H1 (cell line): ENCODE results near the gene SPECC1. TPM values are rescaled to one million over a fixed set of nuclear protein-coding genes. Genes with fewer than 3 reads are reported as not detected.

Experiments used
- CTCF ChIA-PET: fragments of 300-600 bp; sonication (Branson Sonifier 250); formaldehyde crosslinking; loops from one replicate; lab custom pipeline; 2021; ENCODE audit not compliant: partially characterized antibody; lab: Charles Lee
- POLR2A ChIA-PET: fragments of 300-600 bp; sonication (Branson Sonifier 250); formaldehyde crosslinking; loops from one replicate; lab custom pipeline; 2021; ENCODE audit warnings: inconsistent platforms; ENCODE audit not compliant: partially characterized antibody; lab: Charles Lee
- DNase-seq, 2 experiments: peaks; one replicate each; pipeline versions ENCODE4 v3.0.0 to v3.0.0-alpha.2; 2010 to 2022; ENCODE audit warnings: low spot score in 2 of 2, low read depth in 1 of 2, mixed read lengths in 1 of 2
- FAIRE-seq: peaks from 2 replicates; lab custom pipeline; 2011; peaks lifted over from hg19 to GRCh38; lab: Jason Lieb, UNC
- H2AFZ ChIP-seq: 2 replicates; pipeline ENCODE4 v1.8.1; 2012; ENCODE audit warnings: low read length, inconsistent platforms
- H2AK5ac ChIP-seq: 2 replicates; pipeline ENCODE4 v1.6.1; 2013; ENCODE audit warnings: low read depth, low read length
- H2BK120ac ChIP-seq: replicated peaks from 2 replicates; pipeline ENCODE3; 2013; ENCODE audit warnings: low read depth, low read length, inconsistent platforms
- H2BK12ac ChIP-seq: 2 replicates; pipeline ENCODE4 v1.6.1; 2013; ENCODE audit warnings: low read depth, low read length
- H2BK15ac ChIP-seq: 2 replicates; pipeline ENCODE4 v1.6.1; 2013; ENCODE audit warnings: low read length
- H2BK20ac ChIP-seq: 2 replicates; pipeline ENCODE4 v1.6.1; 2013; ENCODE audit warnings: low read length
- H2BK5ac ChIP-seq: 2 replicates; pipeline ENCODE4 v1.6.1; 2013; ENCODE audit warnings: low read depth, low read length
- H3K14ac ChIP-seq: 2 replicates; pipeline ENCODE4 v1.6.1; 2013; ENCODE audit warnings: inconsistent platforms; ENCODE audit not compliant: insufficient read length
- H3K18ac ChIP-seq: 2 replicates; pipeline ENCODE4 v1.6.1; 2013; ENCODE audit warnings: low read length; ENCODE audit errors: extremely low read depth
- H3K23ac ChIP-seq: 2 replicates; pipeline ENCODE4 v1.6.1; 2013; ENCODE audit warnings: inconsistent platforms; ENCODE audit not compliant: insufficient read length
- H3K23me2 ChIP-seq: 2 replicates; pipeline ENCODE4 v1.6.1; 2013; ENCODE audit warnings: low read depth, low read length
- H3K27ac ChIP-seq: 2 replicates; pipeline ENCODE4 v1.6.1; 2011; ENCODE audit warnings: low read depth, low read length, inconsistent platforms
- H3K27me3 ChIP-seq, 4 experiments: replicated peaks in 1 of 4; 1 replicate in 1 of 4; 2 replicates in 3 of 4; pipeline versions ENCODE4 v1.6.1 to v1.8.1; 2011 to 2013; ENCODE audit warnings: low read length in 3 of 4, mild to moderate bottlenecking in 3 of 4, inconsistent platforms in 2 of 4, mixed read lengths in 2 of 4, moderate library complexity in 1 of 4; ENCODE audit not compliant: control insufficient read depth in 3 of 4, insufficient read depth in 3 of 4; ENCODE audit errors: extremely low read depth in 1 of 4
- H3K36me3 ChIP-seq, 4 experiments: 2 replicates each; pipeline versions ENCODE4 v1.6.1 to v1.8.1; 2011 to 2013; ENCODE audit warnings: mild to moderate bottlenecking in 4 of 4, low read length in 3 of 4, moderate library complexity in 2 of 4, control low read depth in 1 of 4, inconsistent platforms in 1 of 4; ENCODE audit not compliant: insufficient read depth in 4 of 4, control insufficient read depth in 2 of 4
- H3K4ac ChIP-seq: replicated peaks from 2 replicates; pipeline ENCODE3; 2013; ENCODE audit warnings: low read length, low read depth, mixed read lengths, inconsistent platforms; ENCODE audit not compliant: insufficient read length
- H3K4me1 ChIP-seq, 4 experiments: replicated peaks in 1 of 4; 1 replicate in 1 of 4; 2 replicates in 3 of 4; pipeline versions ENCODE4 v1.6.1 to v1.8.1; 2011 to 2013; ENCODE audit warnings: low read length in 3 of 4, inconsistent platforms in 2 of 4, mixed read lengths in 1 of 4; ENCODE audit not compliant: insufficient read depth in 4 of 4, control insufficient read depth in 3 of 4
- H3K4me2 ChIP-seq, 2 experiments: 2 replicates each; pipeline versions ENCODE4 v1.6.1 to v1.8.1; 2011 to 2013; ENCODE audit warnings: low read depth in 2 of 2, low read length in 2 of 2, control low read depth in 1 of 2, inconsistent platforms in 1 of 2, mild to moderate bottlenecking in 1 of 2; ENCODE audit not compliant: insufficient read depth in 1 of 2
- H3K4me3 ChIP-seq, 4 experiments: fragments of 200-600, 300-600 bp in 1 of 4; sonication (generic), shearing (Covaris generic), sonication (Bioruptor Twin) in 1 of 4; 2 replicates each; pipeline versions ENCODE4 v1.5.1 to v1.8.1; 2011 to 2016; ENCODE audit warnings: low read length in 4 of 4, low read depth in 3 of 4, control low read depth in 2 of 4, inconsistent platforms in 2 of 4, mild to moderate bottlenecking in 2 of 4, mixed read lengths in 1 of 4, moderate library complexity in 1 of 4; ENCODE audit not compliant: insufficient read depth in 2 of 4; ENCODE audit errors: extremely low read depth in 1 of 4
- H3K56ac ChIP-seq: replicated peaks from 2 replicates; pipeline ENCODE3; 2013; ENCODE audit warnings: low read depth, mild to moderate bottlenecking, mixed read lengths, low read length, inconsistent platforms; ENCODE audit not compliant: insufficient read length
- H3K79me1 ChIP-seq: 2 replicates; pipeline ENCODE4 v1.6.1; 2013; ENCODE audit warnings: low read depth, low read length, control low read depth
- H3K79me2 ChIP-seq, 2 experiments: 2 replicates each; pipeline versions ENCODE4 v1.6.1 to v1.8.1; 2012 to 2013; ENCODE audit warnings: low read length in 2 of 2, mild to moderate bottlenecking in 2 of 2, inconsistent platforms in 1 of 2; ENCODE audit not compliant: insufficient read depth in 2 of 2, control insufficient read depth in 1 of 2
- H3K9ac ChIP-seq, 4 experiments: replicated peaks in 1 of 4; 1 replicate in 1 of 4; 2 replicates in 3 of 4; pipeline versions ENCODE4 v1.6.1 to v1.8.1; 2011 to 2013; ENCODE audit warnings: low read depth in 3 of 4, low read length in 3 of 4, control low read depth in 2 of 4, mild to moderate bottlenecking in 2 of 4, moderate library complexity in 2 of 4, inconsistent platforms in 1 of 4; ENCODE audit errors: extremely low read depth in 1 of 4
- H3K9me3 ChIP-seq, 2 experiments: 2 replicates each; pipeline versions ENCODE4 v1.6.1 to v1.8.1; 2012 to 2013; ENCODE audit warnings: mild to moderate bottlenecking in 2 of 2, moderate library complexity in 2 of 2, control low read depth in 1 of 2, inconsistent platforms in 1 of 2, low read depth in 1 of 2, low read length in 1 of 2, mixed read lengths in 1 of 2; ENCODE audit not compliant: insufficient read depth in 2 of 2
- H4K20me1 ChIP-seq, 2 experiments: replicated peaks in 1 of 2; 2 replicates each; pipeline versions ENCODE3 to v1.8.1; 2011 to 2013; ENCODE audit warnings: inconsistent platforms in 2 of 2, low read length in 2 of 2, mild to moderate bottlenecking in 1 of 2; ENCODE audit not compliant: insufficient read depth in 2 of 2, control insufficient read depth in 1 of 2
- H4K5ac ChIP-seq: 2 replicates; pipeline ENCODE4 v1.6.1; 2013; ENCODE audit warnings: low read length, low read depth, mixed read lengths, inconsistent platforms; ENCODE audit not compliant: insufficient read length
- H4K8ac ChIP-seq: 2 replicates; pipeline ENCODE4 v1.8.0; 2013; ENCODE audit warnings: mild to moderate bottlenecking, moderate library complexity, low read length, inconsistent platforms; ENCODE audit not compliant: insufficient read depth; ENCODE audit errors: extremely low read depth
- H4K91ac ChIP-seq: replicated peaks from 2 replicates; pipeline ENCODE3; 2013; ENCODE audit warnings: low read length, mixed read lengths, inconsistent platforms; ENCODE audit not compliant: insufficient read length
- WGBS, 2 experiments: shearing (Covaris generic) in 1 of 2; methylation state at CpG; one replicate each; pipeline versions ENCODE4 v1.1.6 to v1.1.7; 2013 to 2015; ENCODE audit warnings: low lambda C conversion rate in 2 of 2, mixed read lengths in 2 of 2, inconsistent platforms in 1 of 2, low coverage in 1 of 2, missing lambda C conversion rate in 1 of 2; ENCODE audit not compliant: insufficient replicate concordance in 2 of 2, insufficient coverage in 1 of 2, insufficient read length in 1 of 2; ENCODE audit errors: extremely low coverage in 1 of 2, missing lambda C conversion rate in 1 of 2; 5-methylcytosine and 5-hydroxymethylcytosine counted together
- polyA plus RNA-seq, 7 experiments: library from polyadenylated mRNA; depleted of rRNA in 3 of 7; stranded (reverse) in 5 of 7; unstranded in 2 of 7; fragments of >200 nt in 5 of 7; fragments of 200-250 nt in 2 of 7; gene quantifications; 1 replicate in 5 of 7; 2 replicates in 1 of 7; 4 replicates in 1 of 7; pipeline versions ENCODE4 v1.2.1 to v1.2.3, GENCODE V29; 2011 to 2013; ENCODE audit warnings: missing spikeins in 2 of 7, mixed read lengths in 2 of 7
- total RNA-seq: library from RNA; stranded (reverse); fragmentation: NEBNext Ultra II Directional; extraction: Animal tissue kit (Norgen Biotek cat#: 25700); gene quantifications from 2 replicates; pipeline ENCODE4 v1.2.1, GENCODE V29; 2021

SPECC1 gene
- total and polyA plus RNA-seq, 2 of the 8 experiments (the other 6 are each of a cell fraction or from before 2014, with no cell fraction given), result 35.8 to 87.9 TPM

GRCh38 chr17:20145567-20145966 is 136.4 kb downstream of the SPECC1 start:
- no peak overlapping the region for H4K8ac ChIP-seq
- H3K23ac ChIP-seq, result no peak overlapping the region
- H2BK120ac ChIP-seq, result no peak overlapping the region
- H4K91ac ChIP-seq, result no peak overlapping the region
- H4K20me1 ChIP-seq, result no peaks in the 10 kb centered on the region
- H3K4ac ChIP-seq, result no peak overlapping the region
- H3K27me3 ChIP-seq, result no peaks in the 10 kb centered on the region
- no peak overlapping the region for H2AFZ ChIP-seq
- no peak for DNase-seq
- H3K27ac ChIP-seq, result no peak overlapping the region
- H3K18ac ChIP-seq, result no peak overlapping the region
- no peak overlapping the region for H2BK20ac ChIP-seq
- H3K79me2 ChIP-seq, result no peaks in the 10 kb centered on the region
- H3K79me1 ChIP-seq, result no peaks in the 10 kb centered on the region
- WGBS, 2 experiments, result 100% methylated on average over 1 of the region's 1 CpG; no CpG with 5 or more reads in 1 of the 2 experiments
- no peak overlapping the region for H4K5ac ChIP-seq
- peak overlapping the region; percentile 16; the same call in 1 of the 2 replicates for H2AK5ac ChIP-seq
- H3K9me3 ChIP-seq, result no peaks in the 10 kb centered on the region
- no peak overlapping the region for H2BK12ac ChIP-seq
- no peak overlapping the region for H3K9ac ChIP-seq
- H3K4me2 ChIP-seq, result no peak overlapping the region
- H2BK15ac ChIP-seq, result 0 out of 2 replicates have a peak overlapping the region, but pooled peaks have one; percentile 3
- H3K4me3 ChIP-seq, result no peak overlapping the region
- H3K23me2 ChIP-seq, result no peaks in the 10 kb centered on the region
- no peaks in the 10 kb centered on the region for H3K36me3 ChIP-seq
- no peak overlapping the region for H2BK5ac ChIP-seq
- H3K14ac ChIP-seq, result no peak overlapping the region
- CTCF ChIA-PET, result no interaction called here
- no peak for FAIRE-seq
- H3K4me1 ChIP-seq, result peaks cover 4 to 12% (median 10%) of the 10 kb centered on the region in 4 experiments; a peak in 6 of 7 replicates
- no peak overlapping the region for H3K56ac ChIP-seq
- POLR2A ChIA-PET, result interaction anchor here (1.7 kb wide), 1 partner anchor 10 kb away, joined by 6 read pairs; no protein-coding TSS in a partner anchor
